ENCODE data around the gene PBX3.

Gene PBX3

DNA sequence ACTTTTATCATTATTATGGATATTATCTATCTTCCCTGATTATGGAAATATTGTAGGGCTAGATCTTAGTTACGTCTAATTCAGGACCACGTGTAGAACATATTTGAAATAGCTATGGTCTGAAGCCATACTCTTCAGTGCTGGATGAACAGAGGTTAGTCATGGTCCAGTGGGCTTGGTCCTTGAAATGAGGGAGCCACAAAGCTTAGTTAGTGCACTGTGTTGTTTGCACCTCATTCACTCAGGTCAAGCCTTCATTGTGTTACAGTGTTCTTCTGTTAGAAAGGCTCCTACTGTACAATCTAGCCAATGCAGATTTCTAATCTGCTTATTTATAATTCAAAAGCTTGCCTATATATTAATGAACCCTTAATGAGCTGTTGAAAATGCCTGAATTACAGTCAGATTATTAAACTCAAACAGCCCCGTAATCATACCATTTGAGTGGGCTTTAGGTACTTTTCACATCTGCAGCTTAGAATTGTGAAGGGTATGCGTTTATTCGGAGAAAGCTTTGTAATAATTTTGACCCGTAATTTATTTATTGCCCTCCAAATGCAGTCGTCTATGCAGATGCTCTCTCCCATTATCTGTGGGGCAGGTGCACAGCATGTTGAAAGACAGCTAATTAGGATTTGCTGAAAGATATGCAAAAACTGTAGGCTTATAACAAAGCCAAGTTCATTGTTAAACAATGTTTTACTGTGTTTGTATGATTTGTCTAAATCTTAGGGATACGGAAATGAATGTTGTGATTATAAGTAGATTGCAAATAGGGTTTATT is 164.9 kb downstream of the PBX3 start:
- no peak for DNase-seq

DNA sequence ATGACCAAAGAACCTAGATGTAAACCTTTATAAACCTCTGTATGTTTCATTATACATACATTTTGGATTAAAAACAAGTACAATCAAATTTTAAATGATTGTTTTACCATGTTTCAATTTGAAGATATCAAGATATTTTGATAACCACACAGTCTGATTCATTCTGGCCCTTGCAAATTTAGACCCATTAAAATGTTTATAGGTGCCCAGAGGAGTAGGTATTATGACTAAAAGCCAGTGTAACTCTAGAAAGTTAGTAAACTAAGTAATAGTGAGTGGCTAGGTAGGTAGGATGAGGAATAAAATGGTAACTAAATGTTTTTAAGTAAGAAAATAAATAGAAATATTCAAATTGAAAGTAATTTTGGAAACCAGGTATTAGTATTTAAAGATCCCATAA is 165.5 kb downstream of the PBX3 start:
- DNase-seq = no peak

DNA sequence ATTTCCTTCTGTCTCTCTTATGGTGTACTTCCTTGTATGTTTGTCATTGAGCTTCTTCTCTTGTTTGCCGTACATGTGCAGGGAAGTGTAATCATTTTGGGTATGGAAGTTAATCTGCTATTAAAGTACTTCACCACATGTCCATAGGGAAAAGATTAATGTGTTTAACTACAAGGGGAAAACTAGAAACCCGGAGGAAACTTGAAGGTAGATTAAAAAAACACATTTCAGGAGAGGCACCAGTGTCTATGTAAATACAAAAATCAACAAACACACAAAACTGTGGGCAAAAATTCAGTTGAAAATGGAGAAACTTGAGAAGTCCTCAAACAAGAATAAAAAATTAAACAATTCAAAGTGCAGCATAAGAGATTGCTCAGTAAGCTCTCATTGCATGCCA is 166.4 kb downstream of the PBX3 start:
- no peak for DNase-seq

DNA sequence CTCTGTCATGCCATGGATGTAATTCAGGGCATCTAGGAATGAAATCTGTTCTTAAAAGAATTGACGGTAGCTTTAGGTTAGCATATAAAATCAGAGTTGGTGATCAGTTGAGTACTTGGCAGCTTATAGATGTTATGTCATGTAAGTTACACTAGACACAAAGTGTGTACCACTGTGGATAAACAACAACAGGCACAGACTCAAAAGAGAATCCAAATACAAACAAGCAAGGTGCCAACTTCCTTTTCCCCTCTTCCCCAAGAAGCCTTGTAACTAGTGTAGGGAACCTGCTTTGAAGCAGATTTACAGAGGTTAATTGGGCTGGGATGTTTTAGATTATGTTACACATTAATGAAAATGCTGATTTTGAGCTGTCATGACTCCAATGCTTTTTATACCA is 167.2 kb downstream of the PBX3 start:
- no peak for DNase-seq

DNA sequence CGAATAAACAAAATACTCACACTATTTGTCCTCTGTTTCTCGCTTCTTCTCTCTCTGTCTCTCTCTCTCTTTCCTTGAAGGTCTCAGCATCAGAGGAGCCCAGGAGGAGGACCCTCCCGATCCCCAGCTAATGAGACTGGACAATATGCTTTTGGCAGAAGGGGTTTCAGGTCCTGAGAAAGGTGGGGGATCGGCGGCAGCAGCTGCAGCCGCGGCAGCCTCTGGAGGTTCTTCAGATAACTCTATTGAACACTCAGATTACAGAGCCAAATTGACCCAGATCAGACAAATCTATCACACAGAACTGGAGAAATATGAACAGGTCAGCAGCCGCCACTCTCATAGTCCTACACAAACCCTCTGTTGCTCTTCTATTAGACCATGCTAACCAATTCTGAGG is 168.4 kb downstream of the PBX3 start:
- no peak for DNase-seq

DNA sequence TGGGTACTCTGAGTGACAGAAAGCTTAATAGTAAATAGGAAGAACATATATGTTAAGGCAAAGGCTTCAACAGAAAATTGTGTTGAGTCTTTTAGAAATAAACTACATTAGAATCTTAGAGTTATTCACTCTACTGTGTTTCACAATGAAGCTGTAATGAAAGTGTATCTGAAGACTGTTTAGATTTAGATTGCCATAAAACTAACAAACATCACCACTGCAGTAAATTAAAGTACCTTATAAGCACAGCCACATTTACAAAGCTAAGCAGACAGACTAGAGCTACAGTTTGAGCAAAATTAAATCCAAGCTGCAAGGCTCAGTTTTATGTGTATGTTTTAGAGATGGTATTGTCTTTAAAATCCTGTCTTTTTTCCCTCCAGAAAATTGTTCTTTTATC is 172.4 kb downstream of the PBX3 start:
- DNase-seq = no peak

DNA sequence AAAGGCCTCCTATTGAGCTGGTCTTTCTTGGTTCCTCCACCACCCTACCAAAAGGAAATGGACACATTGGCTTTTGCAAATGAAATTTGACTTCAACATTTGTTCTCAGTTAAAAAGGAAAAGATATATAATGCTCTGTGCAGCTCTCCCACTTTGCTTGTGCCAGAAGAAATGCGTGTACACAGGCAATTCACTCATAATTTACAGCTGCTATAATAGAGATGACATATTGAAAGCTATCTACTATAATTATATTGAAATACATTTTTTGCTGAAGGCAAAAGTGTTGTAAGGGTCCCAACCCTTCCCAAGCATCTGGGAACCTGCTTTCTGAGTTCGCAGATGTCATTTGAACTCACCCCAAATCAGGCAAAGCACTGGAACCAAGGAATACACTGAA is 173.2 kb downstream of the PBX3 start:
- DNase-seq = no peak

DNA sequence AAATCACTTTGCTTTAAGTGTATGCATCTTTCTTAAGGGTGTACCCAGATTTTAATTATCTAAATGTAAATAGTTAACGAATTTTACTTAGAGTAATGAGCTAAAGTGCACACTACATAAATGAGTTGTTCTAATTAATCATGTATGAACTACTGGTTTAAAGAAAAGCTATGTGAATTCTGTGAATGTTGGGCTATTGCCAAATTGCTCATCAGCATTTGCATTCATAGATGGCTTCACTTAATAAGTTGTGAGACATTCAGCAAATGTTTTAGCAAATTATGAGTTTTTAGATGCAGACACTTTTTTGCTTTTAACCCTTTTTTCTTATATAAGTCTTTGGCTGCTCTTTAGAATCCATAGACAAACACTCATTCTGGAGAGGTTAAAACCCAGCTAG is 175.7 kb downstream of the PBX3 start:
- DNase-seq = no peak

DNA sequence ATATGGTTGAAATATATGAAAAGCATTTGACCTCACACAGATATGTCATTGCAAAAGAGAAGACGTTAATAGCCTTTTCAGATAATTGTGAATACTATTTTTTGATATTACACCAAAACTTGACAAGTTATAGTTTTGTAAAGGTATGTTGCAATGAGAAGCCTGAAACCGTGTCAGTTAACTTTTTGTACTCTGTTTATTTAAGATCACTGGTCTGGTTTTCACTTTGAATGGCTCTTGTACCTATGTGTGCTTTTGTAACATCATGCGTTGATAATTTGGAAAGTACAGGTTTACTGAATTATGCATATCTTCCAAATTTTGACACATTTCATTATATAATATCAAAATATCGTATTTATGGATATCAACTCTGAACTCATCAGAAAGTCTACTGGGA is 177.2 kb downstream of the PBX3 start:
- no peak for DNase-seq

DNA sequence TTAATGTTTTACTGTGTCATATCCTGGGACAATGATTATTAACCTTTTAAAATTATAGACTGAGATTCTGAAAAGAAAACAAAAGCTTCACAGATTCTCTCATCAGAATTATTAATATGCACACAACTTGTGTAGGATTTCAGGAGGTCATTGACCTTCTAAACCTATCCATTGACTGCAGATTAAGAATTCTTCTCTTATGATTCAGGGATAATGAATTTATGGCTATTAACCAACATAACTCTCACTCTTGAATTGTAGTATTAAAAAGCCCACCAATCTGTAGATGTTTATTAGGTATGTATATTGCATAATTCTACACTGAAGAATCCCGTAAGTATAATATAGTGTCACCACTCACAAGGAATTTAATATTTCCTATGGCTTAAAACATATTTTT is 179.8 kb downstream of the PBX3 start:
- DNase-seq = no peak

DNA sequence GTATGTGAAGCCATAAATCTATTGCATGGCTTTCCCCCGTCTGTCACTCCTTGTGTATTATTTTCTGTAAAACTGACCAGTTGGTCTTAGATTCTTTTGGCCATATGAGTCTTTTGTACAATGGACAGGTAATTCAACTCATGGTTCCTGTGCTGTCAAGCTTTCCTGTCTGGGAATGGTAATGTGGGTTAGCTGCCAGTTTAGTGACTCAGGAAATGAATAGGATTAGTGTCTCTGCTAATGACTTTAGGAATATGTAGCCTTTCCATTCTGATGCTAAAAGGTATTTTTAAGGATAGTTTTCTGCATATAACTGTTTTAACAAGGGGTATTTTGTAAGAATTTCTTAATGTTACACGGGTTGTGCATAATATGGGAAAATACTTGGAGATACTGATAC is 182.7 kb downstream of the PBX3 start:
- DNase-seq = no peak

DNA sequence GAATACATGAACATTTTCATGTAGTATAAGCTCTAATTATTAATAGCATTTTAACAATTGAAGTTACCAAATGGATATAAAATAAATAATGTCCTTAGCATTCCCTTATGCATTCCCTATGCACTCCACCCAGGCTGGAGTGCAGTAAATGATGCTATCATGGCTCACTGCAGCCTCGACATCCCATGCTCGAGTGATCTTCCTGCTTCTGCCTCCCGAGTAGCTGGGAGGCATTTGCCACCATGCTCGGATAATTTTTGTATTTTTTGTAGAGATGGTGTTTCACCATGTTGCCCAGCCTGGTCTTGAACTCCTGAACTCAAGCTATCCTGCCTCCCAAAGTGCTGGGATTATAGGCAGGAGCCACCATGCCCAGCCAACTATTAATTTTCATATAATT is 184.0 kb downstream of the PBX3 start:
- DNase-seq = no peak

DNA sequence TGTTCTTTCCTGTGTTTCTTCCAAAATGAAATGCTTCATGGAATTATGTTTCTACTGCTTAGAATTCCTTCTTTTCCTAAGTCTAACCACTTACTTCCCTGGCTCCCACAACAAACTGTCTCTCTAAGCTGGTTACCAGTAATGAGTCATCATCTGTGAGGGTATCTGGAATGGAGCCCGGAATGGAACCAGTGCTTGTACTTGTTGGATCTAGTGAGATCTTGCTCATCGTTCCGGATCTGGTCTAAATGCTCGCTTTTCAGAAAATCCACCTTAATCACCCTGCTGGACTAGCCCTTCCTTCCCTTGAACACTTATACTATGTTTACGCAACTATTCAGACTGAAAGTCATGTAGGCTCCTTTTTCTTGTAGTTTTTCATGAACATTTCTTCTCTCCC is 184.8 kb downstream of the PBX3 start:
- no peak for DNase-seq

DNA sequence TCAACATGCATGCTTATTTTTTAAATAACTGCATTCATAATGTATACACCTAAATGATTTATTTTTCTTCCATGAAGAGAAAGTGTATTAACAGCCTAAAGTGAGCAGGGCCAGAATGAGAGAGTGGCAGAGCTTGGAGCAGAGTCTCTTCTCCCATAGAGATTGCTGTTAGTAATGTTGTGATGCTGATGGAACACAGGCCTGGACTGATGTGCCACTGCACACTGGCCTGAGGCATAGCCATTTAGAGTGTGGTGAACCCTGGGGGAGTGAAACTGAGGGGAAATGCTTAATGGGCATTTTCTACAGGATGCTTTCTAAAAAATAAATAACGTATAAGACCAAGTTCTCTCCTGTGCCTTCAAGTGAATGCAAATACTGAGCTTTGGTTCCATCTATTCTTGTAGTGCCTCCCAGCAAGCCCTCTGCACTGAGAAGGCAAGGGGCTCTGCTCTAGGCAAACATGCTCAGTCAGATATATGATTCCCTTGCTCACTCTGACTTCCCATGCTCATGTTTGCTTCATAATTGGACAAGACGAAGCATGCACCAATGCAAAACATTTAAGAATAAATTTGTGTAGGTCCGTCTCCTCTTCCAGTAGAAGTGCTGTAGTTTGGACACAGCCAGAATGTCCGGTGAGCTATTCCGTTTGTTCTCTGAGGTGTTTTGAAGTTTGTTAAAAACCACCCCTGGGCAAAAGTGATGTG is 185.7 kb downstream of the PBX3 start:
- no peak for DNase-seq

DNA sequence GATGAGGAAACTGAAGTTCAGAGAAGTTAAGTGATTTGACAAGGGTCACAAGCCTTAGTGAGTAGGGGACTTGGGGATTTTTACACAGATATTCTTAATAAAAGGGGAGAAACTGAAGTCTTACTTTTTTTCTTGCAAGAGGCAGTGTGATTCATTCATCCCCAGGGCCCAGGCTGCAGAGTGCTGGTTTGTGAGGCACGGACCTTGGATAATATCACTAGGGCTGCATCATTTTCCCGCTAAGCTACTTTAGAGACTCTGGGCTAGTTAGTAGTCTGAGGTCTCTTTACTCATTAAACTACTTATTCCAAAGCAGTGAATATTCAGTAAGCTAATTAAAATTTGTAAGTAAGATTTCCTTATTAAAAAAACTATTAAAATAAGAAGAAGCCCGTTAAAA is 195.0 kb downstream of the PBX3 start:
- no peak for DNase-seq

DNA sequence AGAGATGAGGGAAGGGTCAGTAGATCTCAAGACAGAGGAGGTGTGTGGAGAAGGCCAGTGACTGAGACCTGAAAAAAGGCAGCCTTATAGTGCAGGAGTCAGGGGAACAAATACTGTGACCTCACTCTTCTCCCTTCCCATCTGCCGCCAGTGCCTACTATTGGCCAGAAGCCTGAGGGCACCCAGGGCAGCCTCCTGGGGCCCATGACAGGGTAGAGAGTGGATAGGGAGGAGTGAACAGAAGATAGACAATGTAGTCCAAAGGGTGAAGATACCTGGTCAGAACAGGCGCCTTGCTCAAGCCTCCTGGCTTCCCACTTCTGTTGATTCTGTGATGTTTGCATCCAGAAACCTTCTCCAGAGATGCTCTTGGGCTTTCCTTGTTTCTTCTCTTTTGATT is 196.7 kb downstream of the PBX3 start:
- DNase-seq = no peak

DNA sequence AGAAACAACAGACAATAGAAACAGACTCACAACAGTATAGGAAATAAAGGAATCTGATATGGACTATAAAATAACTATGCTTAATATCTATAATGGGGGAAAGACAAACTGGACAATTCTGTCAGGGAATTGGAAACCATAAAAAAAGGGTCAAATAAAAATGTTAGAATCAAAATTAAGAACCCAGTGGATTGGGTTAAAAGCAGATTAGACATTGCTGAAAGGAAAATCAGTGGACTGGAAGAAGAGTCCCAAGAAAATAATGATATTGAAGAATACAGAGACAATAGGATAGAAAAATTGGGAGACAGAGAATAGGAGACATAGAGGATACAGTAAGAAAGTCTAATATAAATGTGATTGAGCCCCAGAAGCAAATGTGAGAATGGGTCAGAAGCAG is 199.2 kb downstream of the PBX3 start:
- no peak for DNase-seq

DNA sequence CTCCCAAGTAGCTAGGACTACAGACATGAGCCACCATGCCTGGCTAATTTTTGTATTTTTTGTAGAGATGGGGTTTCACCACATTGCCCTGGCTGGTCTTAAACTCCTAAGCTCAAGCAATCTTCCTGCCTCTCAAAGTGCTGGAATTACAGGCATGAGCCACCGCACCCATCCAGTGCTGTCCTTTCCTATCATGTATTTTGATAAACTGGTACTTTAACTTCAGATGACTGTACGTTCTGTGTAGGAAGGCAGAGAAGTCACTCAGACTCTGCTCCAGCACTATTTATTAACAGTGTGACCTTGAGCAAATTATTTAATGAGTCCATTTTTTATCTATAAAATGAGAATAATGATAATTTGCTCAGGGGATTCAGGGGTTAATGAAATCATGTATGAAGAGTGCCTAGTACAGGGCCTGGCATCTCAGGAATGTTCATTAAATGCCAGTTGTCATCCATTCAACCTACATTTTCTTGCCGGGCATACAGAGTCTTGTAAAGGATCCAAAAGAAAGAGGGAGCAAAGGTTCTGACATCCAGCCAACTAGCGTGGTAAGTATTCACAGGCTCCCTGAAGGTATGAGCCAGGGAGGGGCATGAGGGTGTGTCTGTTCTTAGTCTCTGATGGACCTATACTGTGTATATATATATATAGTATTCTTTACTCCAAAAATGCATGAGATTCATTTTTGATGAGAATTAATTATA is 201.9 kb downstream of the PBX3 start:
- no peak for DNase-seq

DNA sequence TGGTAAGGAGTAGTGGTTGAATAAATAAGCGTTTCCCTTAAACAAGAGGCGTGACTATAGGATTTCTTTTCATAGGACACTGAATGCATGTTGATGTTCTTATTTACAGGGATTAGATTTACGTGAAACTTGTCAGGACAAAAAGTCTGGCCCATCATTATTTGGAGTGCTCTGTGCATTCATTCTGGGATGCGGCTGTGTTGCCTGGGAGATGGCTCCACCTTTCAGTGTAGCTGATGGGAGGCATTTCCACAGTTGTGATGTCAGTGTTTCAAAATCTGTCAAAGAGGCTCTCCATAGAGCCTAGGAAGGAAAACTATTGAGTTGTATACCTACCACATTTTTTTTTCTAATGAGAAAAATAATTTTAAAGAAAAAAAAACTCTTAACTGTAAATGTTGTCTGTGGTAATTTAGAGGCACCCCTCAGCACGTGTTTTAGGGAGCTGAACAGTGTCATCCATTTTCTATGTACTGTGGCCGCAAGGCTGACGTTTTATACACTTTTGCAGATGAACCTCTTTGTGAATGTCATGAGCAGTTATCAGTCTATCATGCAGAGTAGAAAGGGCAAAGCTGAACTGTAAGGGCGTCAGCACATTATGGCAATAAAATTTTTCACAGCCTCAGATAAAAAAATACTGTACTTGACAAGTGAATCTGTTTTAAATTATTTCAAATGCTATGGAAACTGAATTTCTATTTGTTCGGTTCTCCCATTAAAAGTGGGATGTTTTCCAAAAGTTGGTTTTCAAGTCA is 202.7 kb downstream of the PBX3 start:
- no peak for DNase-seq

DNA sequence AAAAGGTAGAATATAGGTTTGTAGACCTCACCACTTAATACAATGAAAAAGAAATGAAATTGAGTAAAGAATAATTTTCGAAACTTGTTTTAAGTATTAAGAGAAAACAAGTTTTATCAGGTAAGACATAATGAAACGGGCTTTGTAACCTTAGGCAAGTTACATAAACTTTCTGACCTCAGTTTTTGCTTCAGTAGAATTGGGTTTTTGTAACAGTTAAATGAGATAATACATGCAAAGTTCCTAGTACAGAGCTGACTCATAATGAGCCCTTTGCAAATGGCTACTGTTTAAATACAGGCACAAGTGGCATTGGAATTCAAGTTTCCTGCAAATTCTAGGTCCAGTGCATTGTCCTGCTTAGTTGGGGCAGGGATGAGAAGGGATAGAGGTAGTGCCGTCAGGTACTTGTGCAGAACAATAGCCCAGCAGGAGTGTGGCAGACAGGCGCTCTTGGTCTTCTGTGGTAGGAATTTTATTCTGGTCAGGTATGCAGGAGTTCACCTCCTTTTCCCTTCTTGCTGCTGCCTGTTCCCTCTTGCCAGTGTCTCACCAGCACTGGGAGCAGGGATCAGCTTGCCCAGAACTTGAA is 203.8 kb downstream of the PBX3 start:
- DNase-seq = no peak

DNA sequence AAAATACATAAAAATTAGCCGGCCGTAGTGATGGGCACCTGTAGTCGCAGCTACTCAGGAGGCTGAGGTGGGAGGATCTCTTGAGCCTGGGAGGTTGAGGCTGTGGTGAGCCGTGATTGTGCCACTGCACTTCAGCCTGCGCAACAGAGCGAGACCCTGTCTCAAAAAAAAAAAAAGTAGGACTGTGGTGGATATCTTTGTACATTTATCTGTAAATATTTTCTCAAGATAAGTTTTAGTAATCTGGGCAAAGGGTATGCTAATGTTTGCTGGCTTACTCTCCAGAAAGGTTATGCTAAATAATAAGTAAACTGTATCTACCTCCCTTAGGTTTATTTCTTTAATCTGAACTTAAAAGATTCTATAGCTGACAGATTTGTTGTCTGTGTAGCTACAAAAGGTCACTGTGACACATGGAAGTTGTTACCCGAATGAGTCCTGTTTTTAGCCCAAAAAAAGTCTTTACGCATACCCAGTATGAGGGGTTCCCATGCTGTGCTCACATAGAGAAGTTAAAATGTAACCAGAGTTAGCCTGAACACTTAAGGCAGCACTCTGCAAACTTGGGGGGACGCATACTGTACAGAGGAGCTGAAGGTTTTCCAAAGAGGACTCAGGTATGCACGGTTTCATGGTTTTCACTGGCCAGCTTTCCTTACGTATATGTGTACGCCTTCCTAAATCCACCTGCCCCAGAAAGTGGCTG is 206.3 kb downstream of the PBX3 start:
- DNase-seq = no peak

DNA sequence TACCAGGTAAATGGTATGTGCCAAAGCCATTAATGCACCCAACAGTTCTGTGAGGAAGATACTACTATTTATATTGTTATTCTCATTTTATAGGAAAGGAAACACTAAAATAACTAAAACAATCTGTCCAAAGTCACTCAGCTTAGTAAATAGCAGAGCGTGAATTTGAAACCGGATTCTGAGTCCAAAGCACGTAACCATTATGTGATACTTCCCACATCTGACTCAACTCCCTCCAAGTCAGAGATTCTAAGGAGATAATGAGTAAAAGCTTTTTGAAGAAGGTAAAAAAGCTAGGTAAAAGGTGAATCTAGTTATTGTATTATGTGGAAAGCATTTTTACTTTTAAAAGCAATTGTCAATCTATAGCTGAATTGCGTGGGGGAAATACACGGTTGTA is 208.9 kb downstream of the PBX3 start:
- no peak for DNase-seq
